ENCODE measurements around the gene FBXL7.

FBXL7 gene

GRCh38 chr5:15499528-15500324 is at the start of gene FBXL7:
FBXL7 (plus strand) TSS chr5:15500180.
- peak; percentile 79 for DNase-seq (ENCODE audit: low spot score)

GRCh38 chr5:15450473-15450872 is 49.5 kb upstream of the FBXL7 start:
- DNase-seq (ENCODE audit: low spot score), result no peak

DNA sequence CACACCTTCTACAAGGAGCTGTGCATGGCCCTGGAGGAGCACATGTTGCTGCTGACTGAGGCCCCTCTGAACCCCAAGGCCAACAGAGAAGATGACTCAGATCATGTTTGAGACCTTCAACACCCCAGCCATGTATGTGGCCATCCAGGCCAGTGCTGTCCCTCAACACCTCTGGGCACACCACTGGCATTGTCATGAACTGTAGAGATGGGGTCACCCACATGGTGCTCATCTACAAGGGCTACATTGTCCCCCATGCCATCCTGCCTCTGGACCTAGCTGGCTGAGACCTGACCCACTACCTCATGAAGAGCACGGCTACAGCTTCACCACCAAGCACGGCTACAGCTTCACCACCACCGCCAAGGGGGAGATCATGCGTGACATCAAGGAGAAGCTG is 49.0 kb upstream of the FBXL7 start:
- no peak for DNase-seq (ENCODE audit: low spot score)

DNA sequence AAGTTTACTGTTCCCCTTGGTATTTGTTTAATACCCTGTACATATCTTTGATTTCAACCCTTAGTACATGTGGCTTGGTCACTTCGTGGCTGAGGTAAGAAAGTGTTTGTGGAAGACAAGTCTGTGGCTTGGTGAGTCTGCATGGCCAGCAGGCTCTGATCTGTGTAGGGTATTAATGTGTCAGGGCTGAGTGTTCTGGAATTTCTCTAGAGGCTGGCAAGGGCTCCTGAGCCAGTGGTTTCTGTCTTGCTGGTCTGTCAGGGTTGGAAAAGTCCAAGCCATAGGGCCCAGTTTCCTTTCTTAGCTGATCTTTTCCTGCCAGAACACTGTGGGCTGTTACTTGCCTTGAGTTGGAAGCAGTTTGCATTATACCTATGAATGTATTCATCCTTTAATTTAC is 48.0 kb upstream of the FBXL7 start:
- DNase-seq (ENCODE audit: low spot score), result no peak

GRCh38 chr5:15452781-15453180 is 47.2 kb upstream of the FBXL7 start:
- DNase-seq (ENCODE audit: low spot score), result no peak

GRCh38 chr5:15459200-15459599 is 40.8 kb upstream of the FBXL7 start:
- DNase-seq (ENCODE audit: low spot score), result no peak

GRCh38 chr5:15463231-15463980 is 36.6 kb upstream of the FBXL7 start:
- no peak for DNase-seq (ENCODE audit: low spot score)

DNA sequence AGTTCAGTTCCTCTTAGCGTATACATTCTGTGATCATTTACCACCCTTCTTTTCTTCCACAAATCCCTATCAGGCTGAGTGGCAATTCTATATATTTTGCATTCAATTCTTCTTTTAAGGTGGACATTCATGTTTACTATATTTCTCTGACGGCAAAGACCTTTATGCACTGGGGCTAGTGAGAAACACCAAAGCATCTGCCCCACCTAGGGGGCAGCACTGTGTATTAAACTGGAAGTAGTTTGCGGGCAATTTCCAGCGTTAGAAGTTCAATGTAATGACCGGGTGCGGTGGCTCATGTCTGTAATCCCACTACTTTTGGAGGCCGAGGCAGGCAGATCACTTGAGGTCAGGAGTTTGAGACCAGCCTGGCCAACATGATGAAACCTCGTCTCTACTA is 27.9 kb upstream of the FBXL7 start:
- DNase-seq (ENCODE audit: low spot score), result no peak

DNA sequence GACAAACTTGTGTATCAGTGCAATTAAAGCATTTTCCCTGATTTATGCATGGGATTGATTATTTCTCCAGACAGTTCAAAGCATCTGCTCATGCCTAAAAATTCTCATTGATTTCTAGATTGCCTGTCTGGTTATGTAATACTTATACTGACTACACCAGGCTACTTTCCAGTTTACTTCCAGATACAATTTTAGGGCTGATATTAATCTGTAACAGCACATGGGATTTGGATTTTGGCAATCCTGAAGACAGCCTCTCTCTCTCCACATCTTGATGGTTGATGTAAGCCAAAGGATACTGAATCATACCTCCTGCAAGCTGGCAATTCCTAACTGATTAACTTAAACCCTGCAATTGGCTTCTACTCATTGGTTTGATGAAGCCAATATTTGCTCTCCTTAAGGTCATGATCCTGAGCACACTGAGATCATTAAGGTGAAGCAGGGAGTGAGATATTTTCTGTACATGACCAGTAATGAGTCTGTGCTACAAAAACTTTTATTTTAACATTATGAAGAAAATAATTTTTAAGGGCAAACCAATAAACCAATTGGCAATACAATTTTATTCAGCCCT is 25.7 kb upstream of the FBXL7 start:
- no peak for DNase-seq (ENCODE audit: low spot score)

GRCh38 chr5:15475367-15475766 is 24.6 kb upstream of the FBXL7 start:
- no peak for DNase-seq (ENCODE audit: low spot score)

DNA sequence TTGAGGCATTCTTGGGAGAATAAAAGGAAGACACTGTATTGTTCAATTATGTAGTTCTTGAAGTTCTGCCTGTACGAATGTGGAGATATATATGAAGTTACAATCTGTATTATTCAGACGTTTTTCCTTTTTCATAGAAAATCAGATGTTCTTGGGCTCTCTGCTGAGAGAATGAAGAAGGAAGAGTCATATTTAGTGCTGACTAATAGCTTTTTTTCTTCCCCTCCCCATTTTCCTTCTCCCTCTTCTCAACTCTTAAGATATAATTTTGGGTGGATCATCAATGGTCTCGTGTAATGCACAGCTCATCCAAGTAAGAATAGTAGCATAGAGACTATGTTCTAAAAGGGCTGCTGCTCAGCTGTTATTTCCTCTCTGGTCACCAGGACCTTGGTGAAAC is 23.0 kb upstream of the FBXL7 start:
- DNase-seq (ENCODE audit: low spot score), result no peak

- no peak for DNase-seq (ENCODE audit: low spot score)
Observed at GRCh38 chr5:15480436-15480835, 19.5 kb upstream of the FBXL7 start.

GRCh38 chr5:15483351-15484097 is 16.5 kb upstream of the FBXL7 start:
- no peak for DNase-seq (ENCODE audit: low spot score)

DNA sequence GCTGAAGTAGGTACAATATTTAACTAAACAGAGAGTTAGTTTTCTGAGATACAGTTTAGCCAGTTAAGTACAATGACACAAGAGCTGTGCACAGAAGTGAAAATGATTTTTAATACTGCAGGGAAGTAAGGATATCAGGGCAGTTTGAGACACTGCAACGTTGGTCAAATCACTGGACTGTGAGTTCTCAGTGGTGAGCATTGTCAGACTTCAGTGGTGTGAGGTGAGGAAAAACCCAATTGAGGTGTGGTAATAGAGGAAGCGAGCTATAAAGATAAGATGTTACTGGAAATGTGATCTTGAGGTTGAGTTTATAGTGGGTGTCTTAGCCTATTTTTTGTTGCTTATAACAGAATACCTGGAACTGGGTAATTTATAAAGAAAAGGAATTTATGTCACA is 12.8 kb upstream of the FBXL7 start:
- no peak for DNase-seq (ENCODE audit: low spot score)

- DNase-seq (ENCODE audit: low spot score), result no peak
Observed at GRCh38 chr5:15489571-15490235, 10.3 kb upstream of the FBXL7 start.

GRCh38 chr5:15492545-15492944 is 7.4 kb upstream of the FBXL7 start:
- DNase-seq (ENCODE audit: low spot score), result no peak

- DNase-seq (ENCODE audit: low spot score), result no peak
Observed at GRCh38 chr5:15493501-15493900, 6.5 kb upstream of the FBXL7 start.

GRCh38 chr5:15495026-15495425 is 5.0 kb upstream of the FBXL7 start:
- no peak for DNase-seq (ENCODE audit: low spot score)

DNA sequence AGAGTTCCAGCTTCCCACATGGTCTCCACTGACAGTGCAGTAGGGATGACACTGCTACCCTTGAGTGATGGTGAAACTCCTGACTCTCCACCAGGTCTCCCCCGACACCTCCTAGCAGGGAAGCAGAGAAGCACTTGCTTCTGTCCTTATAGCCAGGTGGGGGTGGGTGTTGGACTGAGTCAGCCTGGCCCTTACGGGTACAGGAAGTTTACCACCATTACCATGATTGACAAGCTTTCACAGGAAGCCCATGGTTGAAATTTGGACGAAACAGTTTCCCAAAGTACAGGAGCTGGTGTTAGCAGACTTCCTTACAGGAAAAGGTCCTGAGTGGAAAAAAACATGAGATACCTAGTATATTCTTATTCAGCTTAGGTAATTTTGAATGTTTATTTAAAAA is 3.1 kb upstream of the FBXL7 start:
- no peak for DNase-seq (ENCODE audit: low spot score)

DNA sequence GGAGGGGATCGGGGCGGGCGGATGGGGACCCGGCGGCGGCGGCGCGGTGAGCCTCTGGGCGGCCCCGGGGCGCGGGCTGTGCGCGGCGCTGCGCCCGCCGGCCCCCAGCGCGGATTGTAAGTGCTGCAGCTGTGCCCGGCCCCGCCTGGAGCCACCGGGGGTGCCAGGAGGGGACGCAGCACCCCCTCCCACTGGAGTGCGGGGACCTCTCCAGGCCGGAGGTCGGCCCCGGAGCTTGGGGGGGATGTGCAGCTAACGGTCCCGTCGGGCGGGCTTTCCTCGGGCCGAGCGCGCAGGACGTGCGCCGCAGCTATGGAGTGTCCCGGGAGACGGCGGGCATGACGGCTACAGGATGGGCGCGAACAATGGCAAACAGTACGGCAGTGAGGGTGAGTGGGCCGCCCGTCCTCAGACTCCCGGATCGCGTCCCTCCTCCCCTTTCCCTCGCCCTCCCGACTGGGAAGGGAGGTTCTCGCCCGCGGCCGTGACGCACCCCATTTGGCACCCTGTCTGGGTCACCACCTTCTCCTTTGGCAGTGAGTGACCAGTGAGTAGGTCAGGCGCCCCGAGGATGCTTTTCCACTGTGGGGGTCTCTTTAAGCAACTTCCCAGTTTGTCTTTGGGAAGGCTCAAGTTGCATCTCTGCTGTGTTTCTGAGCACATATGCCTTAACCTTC is 483 bp downstream of the FBXL7 start:
- peak; percentile 29 for DNase-seq (ENCODE audit: low spot score)

DNA sequence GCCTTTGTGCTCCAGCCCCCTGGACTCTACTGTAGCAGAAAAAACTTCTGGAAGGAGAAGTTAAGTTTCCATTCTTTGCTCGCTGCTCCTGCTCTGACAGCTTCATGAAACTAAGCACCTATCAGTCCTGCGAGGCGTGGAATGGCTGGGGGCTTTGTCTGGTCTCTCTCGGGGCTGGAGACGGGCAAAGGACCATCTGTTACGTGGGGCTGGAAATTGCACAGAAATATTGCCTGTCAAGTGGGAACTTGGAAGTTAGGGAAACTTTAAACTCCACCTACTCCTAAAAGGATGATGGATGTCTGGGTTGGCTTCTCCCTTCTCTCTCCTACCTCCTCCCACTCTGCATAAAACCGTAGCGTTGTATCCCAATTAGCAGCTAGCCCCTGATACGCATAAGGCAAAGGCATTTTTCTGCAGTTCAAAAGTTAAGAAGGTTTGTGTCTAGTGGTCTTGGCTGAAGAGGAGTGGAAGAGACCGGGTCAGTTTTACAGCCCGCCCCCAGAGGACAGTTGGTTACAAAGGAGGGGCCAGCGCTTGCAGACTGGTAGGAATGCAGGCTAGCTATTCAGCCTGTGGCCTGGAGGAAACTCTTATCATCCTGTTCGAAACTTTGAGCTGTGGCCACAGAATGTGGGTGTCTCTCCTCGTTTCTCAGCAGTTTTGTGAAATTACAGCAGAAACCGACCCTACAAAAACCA is 1.3 kb downstream of the FBXL7 start:
- DNase-seq (ENCODE audit: low spot score), result peak; percentile 66
